K562 (cell line): ENCODE measurements around the gene STK32C. TPM values are rescaled to one million over a fixed set of nuclear protein-coding genes. Genes with fewer than 3 reads are reported as not detected.

Experiments
- DPF2 ChIP-seq: fragments of 450-650 bp; IDR thresholded peaks from 2 replicates; pipeline ENCODE4 v1.6.1; 2016
- FOXP4 ChIP-seq: sonication (generic); formaldehyde crosslinking; IDR thresholded peaks from 2 replicates; pipeline ENCODE4 v1.8.0; 2022; ENCODE audit warnings: mild to moderate bottlenecking, missing genetic modification reagents, borderline replicate concordance
- KDM1A ChIP-seq, 2 experiments: fragments of 450-650 bp; IDR thresholded peaks; 2 replicates each; pipeline ENCODE4 v1.6.1; 2016; ENCODE audit warnings: mild to moderate bottlenecking in 2 of 2
- MTF1 ChIP-seq: fragments of 250-450 bp; sonication (Bioruptor Pico); IDR thresholded peaks from 2 replicates; pipeline ENCODE4 v1.9.0; 2021; ENCODE audit warnings: moderate library complexity, mild to moderate bottlenecking, inconsistent platforms, borderline replicate concordance
- SAFB2 ChIP-seq: fragments of 200-400 bp; formaldehyde crosslinking; IDR thresholded peaks from 2 replicates; pipeline ENCODE4 v1.6.1; 2018; ENCODE audit warnings: borderline replicate concordance, low read length, low read depth, moderate library complexity; ENCODE audit not compliant: severe bottlenecking
- SLC30A9 ChIP-seq: fragments of 250-450 bp; sonication (Bioruptor Pico); IDR thresholded peaks from 2 replicates; pipeline ENCODE4 v1.8.0; 2022; ENCODE audit warnings: mild to moderate bottlenecking, moderate library complexity
- SREBF2 ChIP-seq: sonication (generic); formaldehyde crosslinking; IDR thresholded peaks from 2 replicates; pipeline ENCODE4 v1.4.0; 2020; ENCODE audit warnings: mild to moderate bottlenecking, missing genetic modification reagents
- TAF1 ChIP-seq: IDR thresholded peaks from 2 replicates; pipeline ENCODE4 v1.6.1; 2011; ENCODE audit warnings: mild to moderate bottlenecking, low read length, moderate library complexity; ENCODE audit not compliant: insufficient read depth, control insufficient read depth, severe bottlenecking; ENCODE audit errors: extremely low read depth
- TEAD1 ChIP-seq, 2 experiments: fragments of 450-650 bp in 1 of 2; sonication (generic) in 1 of 2; formaldehyde crosslinking; IDR thresholded peaks; 2 replicates each; pipeline versions ENCODE4 v1.4.0 to v1.8.0; 2020 to 2022; ENCODE audit warnings: mild to moderate bottlenecking in 2 of 2, missing genetic modification reagents in 1 of 2
- THRAP3 ChIP-seq: fragments of 450-650 bp; IDR thresholded peaks from 2 replicates; pipeline ENCODE4 v1.6.1; 2016; ENCODE audit warnings: mild to moderate bottlenecking, inconsistent platforms, borderline replicate concordance
- ZNF740 ChIP-seq, 3 experiments: fragments of 200-800 bp in 1 of 3; sonication (Bioruptor generic) in 1 of 3; sonication (generic) in 1 of 3; formaldehyde crosslinking in 1 of 3; IDR thresholded peaks; 2 replicates each; pipeline versions ENCODE4 v1.6.1 to v1.8.0; 2016 to 2022; ENCODE audit warnings: mild to moderate bottlenecking in 2 of 3, missing compliant biosample characterization in 2 of 3, missing genetic modification characterization in 2 of 3, missing genetic modification reagents in 1 of 3
- polyA plus RNA-seq, 8 experiments: library from polyadenylated mRNA; depleted of rRNA in 4 of 8; stranded (reverse) in 5 of 8; unstranded in 3 of 8; fragments of >200 nt; fragmentation: Nextera tagmentation in 2 of 8; fragmentation: Illumina TruSeq in 1 of 8; extraction: Ambion mirVana in 2 of 8; extraction: Trizol in 1 of 8; gene quantifications; 2 replicates each; pipeline versions ENCODE4 v1.2.1 to v1.2.3, GENCODE V29; 2011 to 2014; ENCODE audit warnings: inconsistent platforms in 1 of 8, missing spikeins in 1 of 8
- total RNA-seq, 7 experiments: library from RNA; depleted of rRNA in 6 of 7; stranded (reverse); fragments of >200 nt in 6 of 7; fragmentation: Illumina TruSeq in 2 of 7; extraction: Trizol in 2 of 7; gene quantifications; 2 replicates each; pipeline versions ENCODE4 v1.2.1 to v1.2.3, GENCODE V29; 2011 to 2021; ENCODE audit warnings: low replicate concordance in 1 of 7
- TF ChIP-seq, protein P1 (sequence below): fragments of 250-450 bp; sonication (Bioruptor Pico); IDR thresholded peaks from 2 replicates; pipeline ENCODE4 v1.8.0; 2021; ENCODE audit warnings: borderline replicate concordance, mild to moderate bottlenecking, moderate library complexity; ENCODE audit not compliant: poor library complexity, severe bottlenecking

Gene STK32C
- total and polyA plus RNA-seq, 9 of the 15 experiments (the other 6 are each of a cell fraction or from before 2014, with no cell fraction given): 1.5 to 20.9 (median 6.5) TPM

DNA sequence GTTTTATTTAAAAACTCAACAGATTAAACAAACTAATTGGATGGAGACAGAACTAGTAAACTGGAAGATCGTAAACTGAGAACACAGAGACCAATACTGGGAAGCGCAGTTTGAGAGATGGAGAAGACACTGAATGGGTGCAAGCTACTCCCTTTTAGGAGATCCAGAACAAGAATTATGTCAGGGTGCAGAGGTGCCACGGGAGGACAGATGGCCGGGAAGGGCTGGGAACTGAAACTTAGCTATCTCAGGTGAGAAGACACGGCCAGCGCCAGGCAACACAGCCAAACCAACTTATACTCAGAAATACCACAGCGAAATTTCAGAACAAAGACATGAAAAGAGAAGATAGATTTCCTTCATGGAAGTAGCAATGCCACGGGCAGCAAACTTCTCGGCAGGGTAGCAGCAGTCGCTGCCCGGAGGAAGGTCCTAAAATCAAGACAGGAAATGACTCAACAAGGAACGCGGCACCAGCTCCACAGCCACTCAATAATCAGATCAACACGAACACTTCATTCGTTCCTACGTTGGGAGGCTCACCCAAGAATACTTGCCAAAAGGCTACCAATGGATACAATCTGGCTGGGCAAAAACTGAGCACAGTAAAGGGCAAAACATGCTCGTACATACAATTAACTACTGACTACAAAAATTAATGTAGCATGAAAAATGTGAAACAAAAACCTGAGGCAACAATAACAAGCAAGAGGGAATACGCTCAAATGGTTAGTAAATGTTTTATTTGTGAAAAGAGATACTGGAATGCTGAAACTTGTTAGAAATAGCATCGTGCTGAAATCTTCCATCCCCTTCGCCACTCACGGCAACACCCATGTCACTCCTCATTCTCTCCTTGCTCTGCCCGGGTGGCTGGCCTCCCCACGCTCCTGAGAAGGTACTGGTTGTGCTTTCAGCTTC lies 22.1 kb upstream of the STK32C start (continued):
- TF ChIP-seq THRAP3: no peak
- peak; percentile 57 for TF ChIP-seq DPF2
- peak; percentile 36 for TF ChIP-seq TAF1
- TF ChIP-seq MTF1: no peak
- no peak for TF ChIP-seq SREBF2 (CRISPR knock-in tag)
- no peak for TF ChIP-seq TEAD1 (CRISPR knock-in tag; IDR thresholded peaks at IDR 0.05)
- no peak for TF ChIP-seq SAFB2
- no peak for TF ChIP-seq ZNF740 (CRISPR knock-in tag; IDR thresholded peaks at IDR 0.05)
- TF ChIP-seq ZNF740 (tag; IDR thresholded peaks at IDR 0.05): no peak
- no peak for TF ChIP-seq SLC30A9 (CRISPR knock-in tag)
- no peak for TF ChIP-seq FOXP4 (CRISPR knock-in tag)
- TF ChIP-seq, protein P1, sequence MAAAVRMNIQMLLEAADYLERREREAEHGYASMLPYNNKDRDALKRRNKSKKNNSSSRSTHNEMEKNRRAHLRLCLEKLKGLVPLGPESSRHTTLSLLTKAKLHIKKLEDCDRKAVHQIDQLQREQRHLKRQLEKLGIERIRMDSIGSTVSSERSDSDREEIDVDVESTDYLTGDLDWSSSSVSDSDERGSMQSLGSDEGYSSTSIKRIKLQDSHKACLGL (CRISPR knock-in tag): no peak
- TF ChIP-seq KDM1A (IDR thresholded peaks at IDR 0.05): peak; percentile 29 to 52; a peak in 2 of 4 replicates
